ENCODE measurements around the gene CAMK1G. TPM values are rescaled to one million over a fixed set of nuclear protein-coding genes. Genes with fewer than 3 reads are reported as not detected.

CAMK1G gene
- total and polyA plus RNA-seq, 5 donors from 2014 or later: not detected

- H3K4me3 ChIP-seq (ENCODE audit: low read depth, low read length): no peak overlapping the region
- H3K4me1 Mint-ChIP-seq: peaks cover 0 to 3% (median 0%) of the 10 kb centered on the region in 4 donors
- peaks cover under 1% of the 10 kb centered on the region for H3K27me3 Mint-ChIP-seq
- peaks cover 9% of the 10 kb centered on the region for H3K27me3 ChIP-seq (ENCODE audit: control insufficient read depth, insufficient read depth, low read length)
- ATAC-seq (ENCODE audit: low read depth in 2 of 2) (no peak), DNase-seq (no peak)
- H3K4me1 ChIP-seq (ENCODE audit: control insufficient read depth, insufficient read depth, low read length, poor library complexity, severe bottlenecking): no peaks in the 10 kb centered on the region
- no peaks in the 10 kb centered on the region for H3K9me3 ChIP-seq (ENCODE audit: control insufficient read depth in 2 of 2, low read length in 2 of 2)
- no peak overlapping the region for H3K27ac ChIP-seq (ENCODE audit: insufficient read depth, low read length, poor library complexity, severe bottlenecking)
- H3K27ac Mint-ChIP-seq: no peak overlapping the region
- no peak overlapping the region for H3K4me3 Mint-ChIP-seq
- no peaks in the 10 kb centered on the region for H3K36me3 ChIP-seq (ENCODE audit: control insufficient read depth, insufficient read depth, low read length)
- H3K9me3 Mint-ChIP-seq: peaks cover 0 to 3% (median 0%) of the 10 kb centered on the region in 7 donors
- H3K36me3 Mint-ChIP-seq: no peaks in the 10 kb centered on the region
Measured at GRCh38 chr1:209545423-209545822, 38.1 kb upstream of the CAMK1G start.

- Histone ChIP-seq H3K27me3 (ENCODE audit: control insufficient read depth, insufficient read depth, low read length) (peaks cover 9% of the 10 kb centered on the region), H3K9me3 (ENCODE audit: control insufficient read depth in 2 of 2, low read length in 2 of 2) (no peaks in the 10 kb centered on the region), H3K4me3 (ENCODE audit: low read depth, low read length) (no peak overlapping the region), H3K4me1 (ENCODE audit: control insufficient read depth, insufficient read depth, low read length, poor library complexity, severe bottlenecking) (no peaks in the 10 kb centered on the region), H3K36me3 (ENCODE audit: control insufficient read depth, insufficient read depth, low read length) (no peaks in the 10 kb centered on the region), H3K27ac (ENCODE audit: insufficient read depth, low read length, poor library complexity, severe bottlenecking) (no peak overlapping the region)
- Mint-ChIP-seq H3K27ac (no peak overlapping the region), H3K4me1 (peaks cover 0 to 3% (median 0%) of the 10 kb centered on the region in 4 donors), H3K36me3 (no peaks in the 10 kb centered on the region), H3K9me3 (peaks cover 0 to 3% (median 0%) of the 10 kb centered on the region in 7 donors), H3K4me3 (no peak overlapping the region), H3K27me3 (no peaks in the 10 kb centered on the region)
- ATAC-seq (ENCODE audit: low read depth in 2 of 2) (no peak), DNase-seq (no peak)
Measured at GRCh38 chr1:209546390-209547085, 37.0 kb upstream of the CAMK1G start.

GRCh38 chr1:209547626-209548025 lies 35.9 kb upstream of the CAMK1G start:
- Mint-ChIP-seq H3K27ac (no peak overlapping the region), H3K4me1 (peaks cover 0 to 3% (median 0%) of the 10 kb centered on the region in 4 donors), H3K4me3 (no peak overlapping the region), H3K36me3 (no peaks in the 10 kb centered on the region), H3K27me3 (no peaks in the 10 kb centered on the region), H3K9me3 (peaks cover 0 to 3% (median 0%) of the 10 kb centered on the region in 7 donors)
- no peaks in the 10 kb centered on the region for H3K9me3 ChIP-seq (ENCODE audit: control insufficient read depth in 2 of 2, low read length in 2 of 2)
- no peaks in the 10 kb centered on the region for H3K36me3 ChIP-seq (ENCODE audit: control insufficient read depth, insufficient read depth, low read length)
- H3K4me3 ChIP-seq (ENCODE audit: low read depth, low read length): no peak overlapping the region
- H3K4me1 ChIP-seq (ENCODE audit: control insufficient read depth, insufficient read depth, low read length, poor library complexity, severe bottlenecking): no peaks in the 10 kb centered on the region
- peaks cover 7% of the 10 kb centered on the region for H3K27me3 ChIP-seq (ENCODE audit: control insufficient read depth, insufficient read depth, low read length)
- ATAC-seq (ENCODE audit: low read depth in 2 of 2) (no peak), DNase-seq (no peak)
- no peak overlapping the region for H3K27ac ChIP-seq (ENCODE audit: insufficient read depth, low read length, poor library complexity, severe bottlenecking)

GRCh38 chr1:209549443-209550205 lies 33.9 kb upstream of the CAMK1G start:
- Histone ChIP-seq H3K27ac (ENCODE audit: insufficient read depth, low read length, poor library complexity, severe bottlenecking) (no peak overlapping the region), H3K27me3 (ENCODE audit: control insufficient read depth, insufficient read depth, low read length) (peaks cover 3% of the 10 kb centered on the region), H3K9me3 (ENCODE audit: control insufficient read depth in 2 of 2, low read length in 2 of 2) (no peaks in the 10 kb centered on the region), H3K36me3 (ENCODE audit: control insufficient read depth, insufficient read depth, low read length) (no peaks in the 10 kb centered on the region), H3K4me3 (ENCODE audit: low read depth, low read length) (no peak overlapping the region), H3K4me1 (ENCODE audit: control insufficient read depth, insufficient read depth, low read length, poor library complexity, severe bottlenecking) (no peaks in the 10 kb centered on the region)
- Mint-ChIP-seq H3K4me1 (peaks cover 0 to 3% (median 0%) of the 10 kb centered on the region in 4 donors), H3K36me3 (no peaks in the 10 kb centered on the region), H3K27me3 (no peaks in the 10 kb centered on the region), H3K4me3 (no peak overlapping the region), H3K9me3 (peaks cover 0 to 2% (median 0%) of the 10 kb centered on the region in 7 donors), H3K27ac (no peak overlapping the region)
- DNase-seq (no peak), ATAC-seq (ENCODE audit: low read depth in 2 of 2) (no peak)

- no peak for DNase-seq
- no peak for ATAC-seq (ENCODE audit: low read depth in 2 of 2)
- Histone ChIP-seq H3K27me3 (ENCODE audit: control insufficient read depth, insufficient read depth, low read length) (peaks cover 4% of the 10 kb centered on the region), H3K4me1 (ENCODE audit: control insufficient read depth, insufficient read depth, low read length, poor library complexity, severe bottlenecking) (no peaks in the 10 kb centered on the region), H3K36me3 (ENCODE audit: control insufficient read depth, insufficient read depth, low read length) (no peaks in the 10 kb centered on the region), H3K4me3 (ENCODE audit: low read depth, low read length) (no peak overlapping the region), H3K27ac (ENCODE audit: insufficient read depth, low read length, poor library complexity, severe bottlenecking) (no peak overlapping the region), H3K9me3 (ENCODE audit: control insufficient read depth in 2 of 2, low read length in 2 of 2) (no peaks in the 10 kb centered on the region)
- peaks cover 0 to 2% (median 0%) of the 10 kb centered on the region in 7 donors for H3K9me3 Mint-ChIP-seq
- peaks cover 0 to 3% (median 0%) of the 10 kb centered on the region in 4 donors for H3K4me1 Mint-ChIP-seq
- H3K27ac Mint-ChIP-seq: no peak overlapping the region
- H3K36me3 Mint-ChIP-seq: no peaks in the 10 kb centered on the region
- no peak overlapping the region for H3K4me3 Mint-ChIP-seq
- H3K27me3 Mint-ChIP-seq: no peaks in the 10 kb centered on the region
Measured at GRCh38 chr1:209550519-209550918, 33.0 kb upstream of the CAMK1G start.

GRCh38 chr1:209552406-209553264 lies 30.9 kb upstream of the CAMK1G start:
- no peaks in the 10 kb centered on the region for H3K36me3 Mint-ChIP-seq
- H3K27me3 Mint-ChIP-seq: peaks cover 5% of the 10 kb centered on the region
- H3K4me1 ChIP-seq (ENCODE audit: control insufficient read depth, insufficient read depth, low read length, poor library complexity, severe bottlenecking): no peaks in the 10 kb centered on the region
- no peak overlapping the region for H3K27ac ChIP-seq (ENCODE audit: insufficient read depth, low read length, poor library complexity, severe bottlenecking)
- no peak for DNase-seq
- H3K36me3 ChIP-seq (ENCODE audit: control insufficient read depth, insufficient read depth, low read length): no peaks in the 10 kb centered on the region
- peaks cover 0 to 2% (median 0%) of the 10 kb centered on the region in 7 donors for H3K9me3 Mint-ChIP-seq
- H3K4me3 ChIP-seq (ENCODE audit: low read depth, low read length): no peak overlapping the region
- no peak overlapping the region for H3K4me3 Mint-ChIP-seq
- no peak overlapping the region for H3K27ac Mint-ChIP-seq
- H3K27me3 ChIP-seq (ENCODE audit: control insufficient read depth, insufficient read depth, low read length): peaks cover 5% of the 10 kb centered on the region
- H3K4me1 Mint-ChIP-seq: peaks cover 0 to 3% (median 0%) of the 10 kb centered on the region in 4 donors
- H3K9me3 ChIP-seq (ENCODE audit: control insufficient read depth in 2 of 2, low read length in 2 of 2): no peaks in the 10 kb centered on the region
- no peak for ATAC-seq (ENCODE audit: low read depth in 2 of 2)

GRCh38 chr1:209554761-209555611 lies 28.5 kb upstream of the CAMK1G start:
- Mint-ChIP-seq H3K36me3 (no peaks in the 10 kb centered on the region), H3K27ac (no peak overlapping the region), H3K4me3 (no peak overlapping the region), H3K27me3 (peaks cover 5% of the 10 kb centered on the region), H3K9me3 (no peaks in the 10 kb centered on the region), H3K4me1 (no peaks in the 10 kb centered on the region)
- ATAC-seq (ENCODE audit: low read depth in 2 of 2) (no peak), DNase-seq (no peak)
- H3K4me3 ChIP-seq (ENCODE audit: low read depth, low read length): no peak overlapping the region
- H3K27me3 ChIP-seq (ENCODE audit: control insufficient read depth, insufficient read depth, low read length): peaks cover 2% of the 10 kb centered on the region
- no peaks in the 10 kb centered on the region for H3K36me3 ChIP-seq (ENCODE audit: control insufficient read depth, insufficient read depth, low read length)
- no peak overlapping the region for H3K27ac ChIP-seq (ENCODE audit: insufficient read depth, low read length, poor library complexity, severe bottlenecking)
- no peaks in the 10 kb centered on the region for H3K9me3 ChIP-seq (ENCODE audit: control insufficient read depth in 2 of 2, low read length in 2 of 2)
- H3K4me1 ChIP-seq (ENCODE audit: control insufficient read depth, insufficient read depth, low read length, poor library complexity, severe bottlenecking): no peaks in the 10 kb centered on the region

Data from CD4-positive, CD25-positive, alpha-beta regulatory T cell (primary cell).